ENCODE data around the gene BCO2.

DNA sequence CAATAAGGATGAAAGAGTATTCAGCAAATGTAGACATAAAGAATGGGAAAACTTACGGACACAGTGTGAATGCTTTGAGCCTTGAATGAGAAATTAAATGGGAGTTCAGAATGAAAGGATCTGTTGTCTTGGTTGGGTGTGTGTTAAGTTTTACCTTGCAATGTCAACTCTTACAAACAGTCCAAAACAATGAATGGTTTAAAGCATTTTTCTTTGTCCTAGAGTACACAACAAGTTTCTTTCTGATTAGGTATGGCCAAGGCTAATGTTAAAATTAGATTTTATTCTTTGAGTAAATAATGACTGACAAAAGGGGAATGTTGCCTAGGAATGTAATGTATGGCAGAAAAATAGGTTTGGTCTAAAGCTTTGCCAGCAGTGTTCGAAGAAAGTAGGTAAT lies 53.4 kb downstream of the BCO2 start:
- TF ChIP-seq, protein P1, sequence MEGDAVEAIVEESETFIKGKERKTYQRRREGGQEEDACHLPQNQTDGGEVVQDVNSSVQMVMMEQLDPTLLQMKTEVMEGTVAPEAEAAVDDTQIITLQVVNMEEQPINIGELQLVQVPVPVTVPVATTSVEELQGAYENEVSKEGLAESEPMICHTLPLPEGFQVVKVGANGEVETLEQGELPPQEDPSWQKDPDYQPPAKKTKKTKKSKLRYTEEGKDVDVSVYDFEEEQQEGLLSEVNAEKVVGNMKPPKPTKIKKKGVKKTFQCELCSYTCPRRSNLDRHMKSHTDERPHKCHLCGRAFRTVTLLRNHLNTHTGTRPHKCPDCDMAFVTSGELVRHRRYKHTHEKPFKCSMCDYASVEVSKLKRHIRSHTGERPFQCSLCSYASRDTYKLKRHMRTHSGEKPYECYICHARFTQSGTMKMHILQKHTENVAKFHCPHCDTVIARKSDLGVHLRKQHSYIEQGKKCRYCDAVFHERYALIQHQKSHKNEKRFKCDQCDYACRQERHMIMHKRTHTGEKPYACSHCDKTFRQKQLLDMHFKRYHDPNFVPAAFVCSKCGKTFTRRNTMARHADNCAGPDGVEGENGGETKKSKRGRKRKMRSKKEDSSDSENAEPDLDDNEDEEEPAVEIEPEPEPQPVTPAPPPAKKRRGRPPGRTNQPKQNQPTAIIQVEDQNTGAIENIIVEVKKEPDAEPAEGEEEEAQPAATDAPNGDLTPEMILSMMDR (IDR thresholded peaks at IDR 0.05): no peak
- no peak for TF ChIP-seq POLR2A (IDR thresholded peaks at IDR 0.05)

Data from adrenal gland (tissue), 5 donors.